Lower leg skin (tissue), 4 donors: Measurements from ENCODE around the gene LRRC47. TPM values are rescaled to one million over a fixed set of nuclear protein-coding genes. Genes with fewer than 3 reads are reported as not detected.

Source experiments
- DNase-seq, 2 donors: peaks; one replicate each; pipeline ENCODE4 v3.0.0-alpha.2; 2019; ENCODE audit warnings: low spot score in 2 of 2
- H3K4me3 ChIP-seq: fragments of 200-600 bp; sonication (generic); 2 replicates; pipeline ENCODE4 v1.5.1; 2017; ENCODE audit warnings: mild to moderate bottlenecking, low read depth; ENCODE audit not compliant: poor library complexity, severe bottlenecking
- CTCF ChIP-seq, 3 donors: fragments of 450-650 bp; IDR thresholded peaks; one replicate each; pipeline ENCODE4 v1.5.1; 2016; ENCODE audit warnings: antibody characterized with exemption in 3 of 3, mild to moderate bottlenecking in 3 of 3, moderate library complexity in 2 of 3
- POLR2A ChIP-seq, 2 donors: fragments of 450-650 bp; IDR thresholded peaks; one replicate each; pipeline ENCODE4 v1.6.1; 2016 to 2017; ENCODE audit warnings: antibody characterized with exemption in 2 of 2, mild to moderate bottlenecking in 1 of 2, moderate library complexity in 1 of 2
- WGBS, 2 donors: methylation state at CpG; one replicate each; pipeline ENCODE4 v1.1.5; 2018; 5-methylcytosine and 5-hydroxymethylcytosine counted together
- intact Hi-C: fragments of 100-400 bp; cut with DNase I; formaldehyde crosslinking; loops from one replicate; pipeline ENCODE4 v1.15.0; 2023; ENCODE audit warnings: low total_unique reads
- total RNA-seq, 4 donors: library from RNA; depleted of rRNA; stranded (reverse); fragments of >200 nt; gene quantifications; one replicate each; pipeline ENCODE4 v1.1.0, GENCODE V29; 2016

Gene LRRC47
- total RNA-seq, 4 donors from 2014 or later, result 43.6 to 55.3 (median 49.7) TPM

GRCh38 chr1:3837200-3837599, 40.9 kb upstream of the LRRC47 start:
- TF ChIP-seq CTCF (IDR thresholded peaks at IDR 0.05) (no peak), POLR2A (IDR thresholded peaks at IDR 0.05) (no peak)

GRCh38 chr1:3836421-3836820, 40.1 kb upstream of the LRRC47 start:
- intact Hi-C loops, result no loop called here
- 92 to 93% methylated on average over 11 of the region's 11 CpGs for WGBS, 2 donors
- TF ChIP-seq POLR2A (IDR thresholded peaks at IDR 0.05) (no peak), CTCF (IDR thresholded peaks at IDR 0.05) (no peak)
- DNase-seq, result no peak
- no peak overlapping the region for H3K4me3 ChIP-seq

More at GRCh38 chr1:3837200-3837599, 40.9 kb upstream of the LRRC47 start:
- intact Hi-C loops, result no loop called here
- no peak overlapping the region for H3K4me3 ChIP-seq
- 97 to 99% methylated on average over 6 of the region's 6 CpGs for WGBS, 2 donors
- DNase-seq, result no peak

DNA sequence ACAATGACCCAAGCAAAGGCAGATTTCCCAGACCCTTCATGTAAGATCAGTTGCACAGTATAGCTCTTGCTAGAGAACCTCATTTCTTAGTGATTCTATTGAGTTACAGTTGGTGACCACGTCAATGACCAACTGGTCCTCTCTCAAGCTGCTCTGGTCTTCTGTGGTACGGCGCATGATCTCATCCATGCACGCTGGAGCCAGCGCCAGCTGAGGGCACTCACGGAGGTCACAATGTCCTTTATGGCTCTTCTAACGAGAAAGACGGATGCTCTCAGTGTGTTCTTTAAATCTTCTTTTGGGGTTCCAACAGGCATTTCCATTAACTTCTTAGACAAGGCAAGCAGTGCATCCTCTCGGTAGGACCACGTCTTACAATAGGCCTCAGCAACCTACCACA, 38.4 kb upstream of the LRRC47 start:
- no peak for DNase-seq
- no peak for TF ChIP-seq POLR2A (IDR thresholded peaks at IDR 0.05)
- no peak for TF ChIP-seq CTCF (IDR thresholded peaks at IDR 0.05)
- H3K4me3 ChIP-seq, result no peak overlapping the region
- 95 to 96% methylated on average over 10 of the region's 10 CpGs for WGBS, 2 donors
- intact Hi-C loops, result no loop called here

GRCh38 chr1:3831689-3832088, 35.4 kb upstream of the LRRC47 start:
- 44 to 63% methylated on average over 6 of the region's 6 CpGs for WGBS, 2 donors
- no peak for DNase-seq
- no peak for TF ChIP-seq CTCF (IDR thresholded peaks at IDR 0.05)
- no peak for TF ChIP-seq POLR2A (IDR thresholded peaks at IDR 0.05)
- intact Hi-C loops, result no loop called here
- no peak overlapping the region for H3K4me3 ChIP-seq

- intact Hi-C loops, result no loop called here
- TF ChIP-seq CTCF (IDR thresholded peaks at IDR 0.05) (no peak), POLR2A (IDR thresholded peaks at IDR 0.05) (no peak)
- no peak overlapping the region for H3K4me3 ChIP-seq
- 94 to 95% methylated on average over 8 of the region's 8 CpGs for WGBS, 2 donors
- DNase-seq, result no peak
These were observed 32.1 kb upstream of the LRRC47 start for GRCh38 chr1:3828391-3828790.

DNA sequence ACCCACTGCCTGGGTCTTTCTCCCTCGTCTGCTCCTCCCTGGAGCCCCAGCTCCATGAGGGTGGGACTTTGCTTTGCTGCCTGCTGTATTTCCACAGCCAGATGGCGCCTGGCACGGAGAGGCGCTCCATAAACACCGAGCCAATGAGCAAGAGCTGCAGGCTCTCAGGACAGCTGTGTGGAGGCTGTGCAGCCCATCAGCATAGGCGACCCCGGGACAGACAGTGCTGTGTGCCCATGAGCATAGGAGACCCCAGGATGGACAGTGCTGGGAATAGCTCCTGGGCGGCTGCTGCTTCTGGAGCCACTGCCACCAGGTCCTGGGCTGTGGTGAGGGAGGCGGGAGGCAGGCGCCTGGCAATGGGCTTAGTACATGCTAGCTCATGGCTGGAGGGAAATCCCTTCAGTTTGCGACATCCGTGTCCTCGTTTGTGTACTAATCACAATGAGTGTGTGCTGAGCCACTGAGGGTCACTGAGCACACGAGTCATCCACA, 31.6 kb upstream of the LRRC47 start:
- H3K4me3 ChIP-seq, result no peak overlapping the region
- 80 to 87% methylated on average over 13 to 14 of the region's 14 CpGs for WGBS, 2 donors
- TF ChIP-seq POLR2A (IDR thresholded peaks at IDR 0.05) (no peak), CTCF (IDR thresholded peaks at IDR 0.05) (no peak)
- no peak for DNase-seq
- intact Hi-C loops, result no loop called here
